RWPE1 (cell line): Measurements from ENCODE around the gene RPL39L.

Experiments used
- CTCF ChIA-PET: fragments of 350-600 bp; sonication (Branson Sonifier 250); formaldehyde crosslinking; extraction: SDS; loops from one replicate; lab custom pipeline; 2021; lab: Yijun Ruan, JAX
- POLR2A ChIA-PET: fragments of 400-600 bp; formaldehyde crosslinking; extraction: SDS; loops from one replicate; lab custom pipeline; 2020; ENCODE audit warnings: antibody characterized with exemption; ENCODE audit not compliant: low non-redundant PET; lab: Yijun Ruan, JAX
- DNase-seq: peaks from one replicate; pipeline ENCODE4 v3.0.0; 2012; ENCODE audit warnings: low spot score
- H3K27ac ChIP-seq: fragments of 450-650 bp; 2 replicates; pipeline ENCODE4 v1.5.1; 2017
- TF ChIP-seq, protein P1 (sequence below): fragments of 450-650 bp; conservative IDR thresholded peaks from 2 replicates; pipeline ENCODE4 v1.5.1; 2017; ENCODE audit warnings: low read depth, mild to moderate bottlenecking

RPL39L gene

DNA sequence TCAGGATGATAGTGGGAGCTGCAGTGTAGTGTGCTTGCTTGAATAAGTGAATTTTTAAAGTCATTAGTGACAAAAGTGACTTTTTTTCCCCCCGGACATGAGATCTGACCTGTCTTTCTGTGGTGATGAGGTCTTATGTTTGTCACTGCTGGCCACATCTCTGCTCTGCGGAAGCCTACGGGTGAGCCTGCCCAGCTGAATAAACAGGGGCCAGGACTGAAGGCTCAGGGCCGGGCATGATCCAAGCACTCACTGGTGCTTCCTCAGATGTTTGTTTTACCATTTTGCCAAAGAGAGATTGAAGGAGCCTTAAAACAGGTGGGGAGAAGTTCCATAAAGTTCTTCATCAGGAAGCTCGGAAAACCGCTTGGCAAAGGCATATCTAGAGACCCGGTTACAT lies 35.0 kb downstream of the RPL39L start:
- CTCF ChIA-PET = no interaction called here
- TF ChIP-seq, protein P1, sequence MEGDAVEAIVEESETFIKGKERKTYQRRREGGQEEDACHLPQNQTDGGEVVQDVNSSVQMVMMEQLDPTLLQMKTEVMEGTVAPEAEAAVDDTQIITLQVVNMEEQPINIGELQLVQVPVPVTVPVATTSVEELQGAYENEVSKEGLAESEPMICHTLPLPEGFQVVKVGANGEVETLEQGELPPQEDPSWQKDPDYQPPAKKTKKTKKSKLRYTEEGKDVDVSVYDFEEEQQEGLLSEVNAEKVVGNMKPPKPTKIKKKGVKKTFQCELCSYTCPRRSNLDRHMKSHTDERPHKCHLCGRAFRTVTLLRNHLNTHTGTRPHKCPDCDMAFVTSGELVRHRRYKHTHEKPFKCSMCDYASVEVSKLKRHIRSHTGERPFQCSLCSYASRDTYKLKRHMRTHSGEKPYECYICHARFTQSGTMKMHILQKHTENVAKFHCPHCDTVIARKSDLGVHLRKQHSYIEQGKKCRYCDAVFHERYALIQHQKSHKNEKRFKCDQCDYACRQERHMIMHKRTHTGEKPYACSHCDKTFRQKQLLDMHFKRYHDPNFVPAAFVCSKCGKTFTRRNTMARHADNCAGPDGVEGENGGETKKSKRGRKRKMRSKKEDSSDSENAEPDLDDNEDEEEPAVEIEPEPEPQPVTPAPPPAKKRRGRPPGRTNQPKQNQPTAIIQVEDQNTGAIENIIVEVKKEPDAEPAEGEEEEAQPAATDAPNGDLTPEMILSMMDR = no peak
- POLR2A ChIA-PET = no interaction called here
- no peak overlapping the region for H3K27ac ChIP-seq
- DNase-seq = no peak

DNA sequence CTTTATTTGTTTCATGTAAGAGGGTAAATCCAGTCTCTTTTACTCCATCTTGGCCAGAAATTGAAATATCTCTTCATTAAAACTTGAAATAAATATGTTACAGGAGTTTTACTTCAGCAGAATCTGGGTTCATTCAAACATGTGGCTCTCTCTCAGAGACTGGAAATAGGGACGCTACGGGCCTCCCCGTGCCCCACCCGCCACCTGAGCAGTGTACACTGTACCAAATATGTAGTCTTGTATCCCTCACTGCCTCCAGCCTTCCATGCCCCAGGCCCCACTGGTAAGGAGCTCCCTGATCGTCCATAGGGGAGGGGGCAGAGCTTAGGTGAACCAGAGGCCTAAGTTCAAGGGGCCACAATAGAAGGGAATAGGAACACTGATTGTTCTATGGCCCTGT lies 36.0 kb downstream of the RPL39L start:
- POLR2A ChIA-PET = no interaction called here
- CTCF ChIA-PET = interaction anchor here (0.6 to 0.9 kb wide), 3 partner anchors 62 to 1732 kb away, joined by 3 to 4 read pairs (median 3); no protein-coding TSS in a partner anchor
- no peak for DNase-seq
- TF ChIP-seq, protein P1 = no peak
- H3K27ac ChIP-seq = no peak overlapping the region

DNA sequence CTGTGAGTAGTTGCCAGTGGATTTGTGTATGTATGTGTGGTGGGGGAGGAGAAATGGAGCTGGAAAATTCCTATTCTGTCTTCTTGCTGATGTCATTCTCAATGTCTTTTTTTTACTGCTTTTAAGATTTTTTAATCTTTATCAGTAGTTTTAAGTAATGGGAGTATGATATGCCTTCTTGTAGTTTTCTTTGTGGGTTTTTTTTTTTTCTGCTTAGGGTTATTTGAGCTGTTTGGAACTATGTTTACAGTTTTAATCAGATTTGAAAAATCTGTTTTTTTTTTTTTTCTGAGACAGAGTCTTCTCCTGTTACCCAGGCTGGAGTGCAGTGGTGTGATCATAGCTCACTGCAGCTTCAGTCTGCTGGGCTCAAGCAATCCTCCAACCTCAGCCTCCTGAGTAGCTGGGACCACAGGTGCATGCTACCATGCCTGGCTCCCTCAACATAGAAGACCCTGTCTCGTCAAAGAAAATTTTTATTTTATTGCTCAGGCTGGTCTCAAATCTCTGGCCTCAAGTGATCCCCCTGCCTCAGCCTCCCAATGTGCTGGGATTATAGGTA lies 37.1 kb downstream of the RPL39L start:
- TF ChIP-seq, protein P1 = no peak
- H3K27ac ChIP-seq = no peak overlapping the region
- ChIA-PET POLR2A (interaction anchor here (0.8 kb wide), 1 partner anchor 66 kb away, joined by 7 read pairs; no protein-coding TSS in a partner anchor), CTCF (interaction anchor here (0.6 to 1.6 kb wide), 5 partner anchors 11 to 253 kb away, joined by 3 to 14 read pairs (median 6); partner anchors contain the start of gene RPL39L)
- DNase-seq = no peak

DNA sequence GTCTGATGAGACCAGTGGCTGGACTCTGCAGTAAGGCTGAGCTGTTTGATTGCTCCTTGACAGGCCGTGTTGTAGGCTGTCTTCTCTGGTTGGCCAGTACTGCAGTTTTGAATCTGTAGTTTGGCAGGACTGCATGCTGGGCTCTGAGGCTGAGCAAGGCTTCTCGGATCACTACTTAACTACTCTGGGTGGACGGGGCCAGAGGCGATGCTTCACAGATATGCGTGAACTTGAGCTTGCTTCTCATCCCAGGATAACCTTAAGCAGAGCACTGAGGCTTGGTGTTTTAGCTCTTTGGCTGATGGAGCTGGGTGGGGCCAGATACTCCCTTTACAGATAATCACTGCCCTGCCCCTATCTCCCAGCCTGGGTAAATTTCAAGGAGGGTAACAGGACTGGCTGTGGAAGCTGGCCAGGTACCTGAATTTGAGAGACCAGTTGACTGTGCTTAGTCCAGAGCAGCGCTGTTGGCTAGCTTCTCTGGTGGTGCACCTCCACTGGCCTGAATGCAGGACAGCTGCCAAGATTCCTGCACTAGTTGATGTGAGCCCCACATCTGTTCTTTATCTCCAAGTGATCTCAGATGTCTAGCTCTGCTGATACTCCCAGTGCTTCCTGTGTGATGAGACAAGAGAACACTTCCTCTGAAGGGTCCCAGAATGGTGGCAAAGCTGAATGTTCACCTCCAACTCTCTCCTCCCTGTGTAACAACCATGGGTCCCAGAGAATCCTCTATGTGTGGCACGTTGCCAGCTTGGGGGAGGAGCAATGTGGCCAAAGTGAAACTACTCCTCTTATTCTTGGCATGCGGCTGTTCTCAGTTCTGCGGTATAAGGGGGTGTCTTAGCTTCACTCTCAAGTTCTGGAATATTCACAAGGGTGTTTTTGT lies 37.9 kb downstream of the RPL39L start:
- POLR2A ChIA-PET = interaction anchor here (0.8 kb wide), 1 partner anchor 67 kb away, joined by 7 read pairs; no protein-coding TSS in a partner anchor
- H3K27ac ChIP-seq = no peak overlapping the region
- TF ChIP-seq, protein P1 = no peak
- CTCF ChIA-PET = interaction anchor here (0.6 to 1.6 kb wide), 6 partner anchors 12 to 1174 kb away, joined by 3 to 14 read pairs (median 4); partner anchors contain the start of gene RPL39L
- peak; percentile 20 for DNase-seq

DNA sequence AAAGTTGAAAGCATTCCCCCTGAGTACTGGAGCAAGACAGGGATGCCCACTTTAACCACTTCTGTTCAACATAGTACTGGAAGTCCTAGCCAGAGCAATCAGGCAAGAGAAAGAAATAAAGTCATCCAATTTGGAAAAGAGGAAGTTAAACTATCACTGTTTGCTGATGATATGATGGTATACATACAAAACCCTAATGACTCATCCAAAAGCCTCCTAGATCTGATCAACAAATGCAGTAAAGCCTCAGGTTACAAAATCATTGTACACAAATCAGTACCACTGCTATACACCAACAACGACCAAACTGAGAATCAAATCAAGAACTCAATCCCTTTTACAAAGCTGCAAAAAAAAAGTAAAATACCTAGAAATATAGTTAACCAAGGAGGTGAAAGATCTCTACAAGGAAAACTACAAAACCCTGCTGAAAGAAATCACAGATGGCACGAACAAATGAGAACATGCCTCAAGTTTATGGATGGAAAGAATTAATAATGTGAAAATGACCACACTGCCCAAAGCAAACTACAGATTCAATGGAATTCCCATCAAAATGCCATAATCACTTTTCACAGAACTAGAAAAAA lies 40.3 kb downstream of the RPL39L start:
- no peak overlapping the region for H3K27ac ChIP-seq
- POLR2A ChIA-PET = no interaction called here
- no peak for DNase-seq
- TF ChIP-seq, protein P1 = no peak
- CTCF ChIA-PET = interaction anchor here (0.6 kb wide), 1 partner anchor 42 kb away, joined by 3 read pairs; no protein-coding TSS in a partner anchor

DNA sequence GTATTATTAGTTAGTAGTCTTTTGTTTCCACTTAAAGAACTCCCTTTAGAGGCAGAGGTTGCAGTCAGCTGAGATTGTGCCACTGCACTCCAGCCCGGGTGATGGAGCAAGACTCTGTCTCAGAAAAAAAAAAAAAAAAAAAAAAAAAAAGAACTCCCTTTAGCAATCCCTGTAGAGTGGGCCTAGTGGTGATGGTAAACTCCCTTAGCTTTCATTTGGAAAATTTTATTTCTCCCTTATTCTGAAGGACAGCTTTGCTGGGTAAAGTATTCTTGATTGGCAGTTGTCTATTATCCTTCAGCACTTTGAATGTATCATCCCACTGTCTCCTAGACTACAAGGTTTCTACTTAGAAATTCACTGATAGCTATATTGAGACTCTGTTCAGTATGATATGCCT lies 46.0 kb downstream of the RPL39L start:
- TF ChIP-seq, protein P1 = no peak
- CTCF ChIA-PET = interaction anchor here (0.6 kb wide), 1 partner anchor 147 kb away, joined by 3 read pairs; no protein-coding TSS in a partner anchor
- no peak for DNase-seq

More for the DNA sequence above, 46.0 kb downstream of the RPL39L start:
- POLR2A ChIA-PET = no interaction called here
- H3K27ac ChIP-seq = no peak overlapping the region
